Liver (tissue), 9 donors: Measurements from ENCODE around the gene ALDH16A1. TPM values are rescaled to one million over a fixed set of nuclear protein-coding genes. Genes with fewer than 3 reads are reported as not detected.
"Not testable (repeated sequence)": the region's sequence is repeated elsewhere in the genome, so short reads cannot be mapped to it uniquely, and the experiment has no call there.

Source experiments
- DNase-seq: peaks from one replicate; pipeline ENCODE4 v3.0.0-alpha.2; 2017; ENCODE audit warnings: low spot score
- H3K27ac ChIP-seq, 2 donors: one replicate each; pipeline ENCODE4 v1.7.0; 2013; ENCODE audit warnings: inconsistent platforms in 2 of 2, low read length in 2 of 2, control low read depth in 1 of 2, low read depth in 1 of 2, mild to moderate bottlenecking in 1 of 2
- H3K27me3 ChIP-seq, 4 donors: one replicate each; pipeline versions ENCODE4 v1.6.1 to v1.7.0; 2013; ENCODE audit warnings: low read length in 3 of 4, inconsistent platforms in 1 of 4, mild to moderate bottlenecking in 1 of 4, moderate library complexity in 1 of 4; ENCODE audit not compliant: control insufficient read depth in 4 of 4, insufficient read depth in 4 of 4
- H3K36me3 ChIP-seq, 4 donors: one replicate each; pipeline versions ENCODE4 v1.6.1 to v1.7.0; 2013; ENCODE audit warnings: low read length in 3 of 4, mild to moderate bottlenecking in 3 of 4, low read depth in 1 of 4, moderate library complexity in 1 of 4; ENCODE audit not compliant: control insufficient read depth in 4 of 4, insufficient read depth in 3 of 4
- H3K4me1 ChIP-seq, 4 donors: one replicate each; pipeline versions ENCODE4 v1.6.1 to v1.7.0; 2013; ENCODE audit warnings: low read length in 3 of 4, mild to moderate bottlenecking in 3 of 4, moderate library complexity in 1 of 4; ENCODE audit not compliant: control insufficient read depth in 4 of 4, insufficient read depth in 4 of 4
- H3K4me3 ChIP-seq, 3 donors: one replicate each; pipeline versions ENCODE4 v1.6.1 to v1.7.0; 2013; ENCODE audit warnings: low read length in 3 of 3, control low read depth in 1 of 3, low read depth in 1 of 3, mild to moderate bottlenecking in 1 of 3
- H3K9ac ChIP-seq, 2 donors: one replicate each; pipeline ENCODE4 v1.7.0; 2013; ENCODE audit warnings: low read length in 2 of 2, mild to moderate bottlenecking in 2 of 2, moderate library complexity in 2 of 2, control low read depth in 1 of 2, low read depth in 1 of 2
- H3K9me3 ChIP-seq, 4 donors: one replicate each; pipeline versions ENCODE4 v1.6.1 to v1.7.0; 2013; ENCODE audit warnings: low read length in 3 of 4; ENCODE audit not compliant: control insufficient read depth in 4 of 4
- EGR1 ChIP-seq, 2 donors: IDR thresholded peaks; 2 replicates each; pipeline ENCODE4 v1.6.1; 2016 to 2018; ENCODE audit warnings: antibody characterized with exemption in 2 of 2, low read depth in 2 of 2
- FOXA1 ChIP-seq: IDR thresholded peaks from 2 replicates; pipeline ENCODE4 v1.6.1; 2016; ENCODE audit warnings: antibody characterized with exemption
- FOXA2 ChIP-seq: IDR thresholded peaks from 2 replicates; pipeline ENCODE4 v1.6.1; 2016; ENCODE audit warnings: antibody characterized with exemption
- GABPA ChIP-seq, 2 donors: IDR thresholded peaks in 1 of 2; conservative IDR thresholded peaks in 1 of 2; 2 replicates each; pipeline ENCODE4 v1.6.1; 2016; ENCODE audit warnings: antibody characterized with exemption in 2 of 2, mild to moderate bottlenecking in 1 of 2, moderate library complexity in 1 of 2
- HNF4A ChIP-seq, 2 donors: conservative IDR thresholded peaks; 2 replicates each; pipeline ENCODE4 v1.6.1; 2016; ENCODE audit warnings: antibody characterized with exemption in 2 of 2, mild to moderate bottlenecking in 2 of 2
- HNF4G ChIP-seq: IDR thresholded peaks from 2 replicates; pipeline ENCODE4 v1.6.1; 2016; ENCODE audit warnings: antibody characterized with exemption
- JUND ChIP-seq, 2 donors: IDR thresholded peaks; 2 replicates each; pipeline ENCODE4 v1.6.1; 2016; ENCODE audit warnings: antibody characterized with exemption in 2 of 2
- NR2F2 ChIP-seq: IDR thresholded peaks from 2 replicates; pipeline ENCODE4 v1.6.1; 2016; ENCODE audit warnings: antibody characterized with exemption
- RAD21 ChIP-seq, 2 donors: IDR thresholded peaks; 2 replicates each; pipeline ENCODE4 v1.6.1; 2016; ENCODE audit warnings: antibody characterized with exemption in 2 of 2, mild to moderate bottlenecking in 2 of 2
- RXRA ChIP-seq, 2 donors: IDR thresholded peaks; 2 replicates each; pipeline ENCODE4 v1.6.1; 2017 to 2018; ENCODE audit warnings: antibody characterized with exemption in 2 of 2, mild to moderate bottlenecking in 1 of 2
- SP1 ChIP-seq: IDR thresholded peaks from 2 replicates; pipeline ENCODE4 v1.6.1; 2018; ENCODE audit warnings: antibody characterized with exemption, mild to moderate bottlenecking
- TAF1 ChIP-seq: conservative IDR thresholded peaks from 2 replicates; pipeline ENCODE4 v1.6.1; 2016; ENCODE audit warnings: antibody characterized with exemption, mild to moderate bottlenecking
- YY1 ChIP-seq: IDR thresholded peaks from 2 replicates; pipeline ENCODE4 v1.6.1; 2016; ENCODE audit warnings: antibody characterized with exemption, mild to moderate bottlenecking
- WGBS: extraction: QIAGEN DNeasy Blood & Tissue Kit; methylation state at CpG from one replicate; pipeline ENCODE4 v1.1.7; 2013; 5-methylcytosine and 5-hydroxymethylcytosine counted together
- polyA plus RNA-seq, 2 donors: library from polyadenylated mRNA; stranded (reverse) in 1 of 2; unstranded in 1 of 2; fragments of 200-250 nt in 1 of 2; fragments of >200 nt in 1 of 2; fragmentation: Nextera tagmentation in 1 of 2; extraction: Ambion mirVana in 1 of 2; gene quantifications; one replicate each; pipeline versions ENCODE4 v1.2.1 to v1.2.3, GENCODE V29; 2013 to 2015
- total RNA-seq, 2 donors: library from RNA; depleted of rRNA; stranded (reverse); fragments of >200 nt; gene quantifications; one replicate each; pipeline ENCODE4 v1.2.3, GENCODE V29; 2014
- TF ChIP-seq, protein P1 (sequence below): fragments of 150-350 bp; IDR thresholded peaks from 2 replicates; pipeline ENCODE4 v1.5.1; 2017; ENCODE audit warnings: improper control_type of control experiment, low read depth, low read length; ENCODE audit not compliant: missing input control
- TF ChIP-seq, protein P2 (sequence below): IDR thresholded peaks from 2 replicates; pipeline ENCODE4 v1.6.1; 2016; ENCODE audit warnings: antibody characterized with exemption
- TF ChIP-seq, protein P3 (sequence below): IDR thresholded peaks from 2 replicates; pipeline ENCODE4 v1.6.1; 2016; ENCODE audit warnings: antibody characterized with exemption
- TF ChIP-seq, protein P4 (sequence below): IDR thresholded peaks from 2 replicates; pipeline ENCODE4 v1.6.1; 2016; ENCODE audit warnings: antibody characterized with exemption
- TF ChIP-seq, protein P5 (sequence below): IDR thresholded peaks from 2 replicates; pipeline ENCODE4 v1.6.1; 2016; ENCODE audit warnings: antibody characterized with exemption, mild to moderate bottlenecking
- donor health status: healthy.
- donor health status: healthy.
- donor health status: healthy.
- donor health status: healthy.
- donor health status: healthy.

ALDH16A1 gene
- total and polyA plus RNA-seq, 4 donors, result 5.2 to 35.8 (median 21.5) TPM

DNA sequence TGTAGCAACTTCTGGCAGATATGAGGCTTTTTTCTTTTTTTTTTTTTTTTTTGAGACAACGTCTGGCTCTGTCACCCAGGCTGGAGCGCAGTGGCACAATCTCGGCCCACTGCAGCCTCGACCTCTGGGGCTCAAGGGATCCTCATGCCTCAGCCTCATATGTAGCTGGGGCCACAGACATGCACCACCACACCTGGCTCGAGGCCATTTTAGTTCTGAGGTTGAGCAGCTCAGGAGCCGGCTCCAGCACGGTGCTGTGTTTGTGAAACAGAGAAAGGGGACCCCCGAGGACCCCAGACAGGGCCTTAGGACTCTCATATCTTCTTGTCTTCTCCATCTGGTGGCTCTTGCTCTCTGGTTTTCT lies 17.6 kb downstream of the ALDH16A1 start:
- no peak overlapping the region for H3K27ac ChIP-seq
- WGBS, result 86% methylated on average over 8 of the region's 8 CpGs
- H3K4me1 ChIP-seq, result peaks cover 0 to 11% (median 6%) of the 10 kb centered on the region in 4 donors
- peaks cover 0 to 3% (median under 1%) of the 10 kb centered on the region in 4 donors for H3K36me3 ChIP-seq
- no peak overlapping the region for H3K4me3 ChIP-seq
- H3K9me3 ChIP-seq, result no peaks in the 10 kb centered on the region
- no peak for TF ChIP-seq FOXA2
- TF ChIP-seq FOXA1, result no peak
- TF ChIP-seq, protein P1, sequence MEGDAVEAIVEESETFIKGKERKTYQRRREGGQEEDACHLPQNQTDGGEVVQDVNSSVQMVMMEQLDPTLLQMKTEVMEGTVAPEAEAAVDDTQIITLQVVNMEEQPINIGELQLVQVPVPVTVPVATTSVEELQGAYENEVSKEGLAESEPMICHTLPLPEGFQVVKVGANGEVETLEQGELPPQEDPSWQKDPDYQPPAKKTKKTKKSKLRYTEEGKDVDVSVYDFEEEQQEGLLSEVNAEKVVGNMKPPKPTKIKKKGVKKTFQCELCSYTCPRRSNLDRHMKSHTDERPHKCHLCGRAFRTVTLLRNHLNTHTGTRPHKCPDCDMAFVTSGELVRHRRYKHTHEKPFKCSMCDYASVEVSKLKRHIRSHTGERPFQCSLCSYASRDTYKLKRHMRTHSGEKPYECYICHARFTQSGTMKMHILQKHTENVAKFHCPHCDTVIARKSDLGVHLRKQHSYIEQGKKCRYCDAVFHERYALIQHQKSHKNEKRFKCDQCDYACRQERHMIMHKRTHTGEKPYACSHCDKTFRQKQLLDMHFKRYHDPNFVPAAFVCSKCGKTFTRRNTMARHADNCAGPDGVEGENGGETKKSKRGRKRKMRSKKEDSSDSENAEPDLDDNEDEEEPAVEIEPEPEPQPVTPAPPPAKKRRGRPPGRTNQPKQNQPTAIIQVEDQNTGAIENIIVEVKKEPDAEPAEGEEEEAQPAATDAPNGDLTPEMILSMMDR, result no peak
- TF ChIP-seq EGR1 (IDR thresholded peaks at IDR 0.05; ENCODE audit: low read depth in 2 of 2), result no peak
- TF ChIP-seq, protein P2, sequence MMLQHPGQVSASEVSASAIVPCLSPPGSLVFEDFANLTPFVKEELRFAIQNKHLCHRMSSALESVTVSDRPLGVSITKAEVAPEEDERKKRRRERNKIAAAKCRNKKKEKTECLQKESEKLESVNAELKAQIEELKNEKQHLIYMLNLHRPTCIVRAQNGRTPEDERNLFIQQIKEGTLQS, result no peak
- TF ChIP-seq, protein P3, sequence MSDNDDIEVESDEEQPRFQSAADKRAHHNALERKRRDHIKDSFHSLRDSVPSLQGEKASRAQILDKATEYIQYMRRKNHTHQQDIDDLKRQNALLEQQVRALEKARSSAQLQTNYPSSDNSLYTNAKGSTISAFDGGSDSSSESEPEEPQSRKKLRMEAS, result no peak
- no peak for TF ChIP-seq JUND (IDR thresholded peaks at IDR 0.05)
- no peak for TF ChIP-seq HNF4G
- no peak for TF ChIP-seq GABPA (IDR thresholded peaks at IDR 0.05 in 1 of 2, conservative IDR thresholded peaks at IDR 0.05 in 1 of 2)
- no peak for TF ChIP-seq HNF4A (conservative IDR thresholded peaks at IDR 0.05)
- TF ChIP-seq YY1, result no peak
- H3K27me3 ChIP-seq, result no peaks in the 10 kb centered on the region
- H3K9ac ChIP-seq, result no peak overlapping the region
- no peak for DNase-seq

DNA sequence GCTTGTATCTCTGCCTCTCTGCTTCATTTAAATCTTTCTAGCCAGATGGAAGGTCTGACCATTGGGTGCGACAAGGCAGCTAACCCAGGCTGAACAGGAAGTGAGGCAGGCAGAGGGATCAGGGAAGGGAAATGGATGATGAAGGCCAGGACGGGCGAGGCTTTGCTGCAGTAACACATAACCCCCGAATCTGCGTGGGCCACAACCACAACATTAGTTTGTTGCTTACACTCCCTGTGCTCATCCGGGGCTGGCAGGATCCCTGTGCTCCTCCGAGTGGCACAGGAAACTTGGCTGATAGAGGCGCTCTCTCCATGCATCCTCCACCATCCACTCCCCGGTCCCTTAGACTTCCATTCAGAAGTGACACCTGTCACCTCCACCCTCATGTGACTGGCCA lies 19.9 kb downstream of the ALDH16A1 start:
- Histone ChIP-seq H3K9me3 (no peaks in the 10 kb centered on the region), H3K4me1 (peaks cover 0 to 11% (median 6%) of the 10 kb centered on the region in 4 donors), H3K27ac (no peak overlapping the region), H3K9ac (no peak overlapping the region), H3K4me3 (no peak overlapping the region), H3K27me3 (no peaks in the 10 kb centered on the region), H3K36me3 (no peaks in the 10 kb centered on the region)
- no peak for DNase-seq
- WGBS, result 76% methylated on average over 9 of the region's 9 CpGs
- TF ChIP-seq GABPA (IDR thresholded peaks at IDR 0.05 in 1 of 2, conservative IDR thresholded peaks at IDR 0.05 in 1 of 2), result no peak
- TF ChIP-seq, protein P4, sequence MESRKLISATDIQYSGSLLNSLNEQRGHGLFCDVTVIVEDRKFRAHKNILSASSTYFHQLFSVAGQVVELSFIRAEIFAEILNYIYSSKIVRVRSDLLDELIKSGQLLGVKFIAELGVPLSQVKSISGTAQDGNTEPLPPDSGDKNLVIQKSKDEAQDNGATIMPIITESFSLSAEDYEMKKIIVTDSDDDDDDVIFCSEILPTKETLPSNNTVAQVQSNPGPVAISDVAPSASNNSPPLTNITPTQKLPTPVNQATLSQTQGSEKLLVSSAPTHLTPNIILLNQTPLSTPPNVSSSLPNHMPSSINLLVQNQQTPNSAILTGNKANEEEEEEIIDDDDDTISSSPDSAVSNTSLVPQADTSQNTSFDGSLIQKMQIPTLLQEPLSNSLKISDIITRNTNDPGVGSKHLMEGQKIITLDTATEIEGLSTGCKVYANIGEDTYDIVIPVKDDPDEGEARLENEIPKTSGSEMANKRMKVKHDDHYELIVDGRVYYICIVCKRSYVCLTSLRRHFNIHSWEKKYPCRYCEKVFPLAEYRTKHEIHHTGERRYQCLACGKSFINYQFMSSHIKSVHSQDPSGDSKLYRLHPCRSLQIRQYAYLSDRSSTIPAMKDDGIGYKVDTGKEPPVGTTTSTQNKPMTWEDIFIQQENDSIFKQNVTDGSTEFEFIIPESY, result no peak
- TF ChIP-seq, protein P5, sequence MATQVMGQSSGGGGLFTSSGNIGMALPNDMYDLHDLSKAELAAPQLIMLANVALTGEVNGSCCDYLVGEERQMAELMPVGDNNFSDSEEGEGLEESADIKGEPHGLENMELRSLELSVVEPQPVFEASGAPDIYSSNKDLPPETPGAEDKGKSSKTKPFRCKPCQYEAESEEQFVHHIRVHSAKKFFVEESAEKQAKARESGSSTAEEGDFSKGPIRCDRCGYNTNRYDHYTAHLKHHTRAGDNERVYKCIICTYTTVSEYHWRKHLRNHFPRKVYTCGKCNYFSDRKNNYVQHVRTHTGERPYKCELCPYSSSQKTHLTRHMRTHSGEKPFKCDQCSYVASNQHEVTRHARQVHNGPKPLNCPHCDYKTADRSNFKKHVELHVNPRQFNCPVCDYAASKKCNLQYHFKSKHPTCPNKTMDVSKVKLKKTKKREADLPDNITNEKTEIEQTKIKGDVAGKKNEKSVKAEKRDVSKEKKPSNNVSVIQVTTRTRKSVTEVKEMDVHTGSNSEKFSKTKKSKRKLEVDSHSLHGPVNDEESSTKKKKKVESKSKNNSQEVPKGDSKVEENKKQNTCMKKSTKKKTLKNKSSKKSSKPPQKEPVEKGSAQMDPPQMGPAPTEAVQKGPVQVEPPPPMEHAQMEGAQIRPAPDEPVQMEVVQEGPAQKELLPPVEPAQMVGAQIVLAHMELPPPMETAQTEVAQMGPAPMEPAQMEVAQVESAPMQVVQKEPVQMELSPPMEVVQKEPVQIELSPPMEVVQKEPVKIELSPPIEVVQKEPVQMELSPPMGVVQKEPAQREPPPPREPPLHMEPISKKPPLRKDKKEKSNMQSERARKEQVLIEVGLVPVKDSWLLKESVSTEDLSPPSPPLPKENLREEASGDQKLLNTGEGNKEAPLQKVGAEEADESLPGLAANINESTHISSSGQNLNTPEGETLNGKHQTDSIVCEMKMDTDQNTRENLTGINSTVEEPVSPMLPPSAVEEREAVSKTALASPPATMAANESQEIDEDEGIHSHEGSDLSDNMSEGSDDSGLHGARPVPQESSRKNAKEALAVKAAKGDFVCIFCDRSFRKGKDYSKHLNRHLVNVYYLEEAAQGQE, result no peak
- TF ChIP-seq FOXA1, result no peak
- no peak for TF ChIP-seq HNF4G
- TF ChIP-seq SP1, result no peak
- TF ChIP-seq HNF4A (conservative IDR thresholded peaks at IDR 0.05), result no peak
- no peak for TF ChIP-seq FOXA2
- TF ChIP-seq YY1, result no peak
- TF ChIP-seq, protein P1, result no peak
- TF ChIP-seq NR2F2, result no peak
- TF ChIP-seq TAF1, result no peak
- TF ChIP-seq EGR1 (IDR thresholded peaks at IDR 0.05; ENCODE audit: low read depth in 2 of 2), result no peak
- TF ChIP-seq, protein P3, result no peak
- TF ChIP-seq RAD21 (IDR thresholded peaks at IDR 0.05), result no peak
- no peak for TF ChIP-seq RXRA (IDR thresholded peaks at IDR 0.05)
- TF ChIP-seq, protein P2, result no peak
- no peak for TF ChIP-seq JUND (IDR thresholded peaks at IDR 0.05)

DNA sequence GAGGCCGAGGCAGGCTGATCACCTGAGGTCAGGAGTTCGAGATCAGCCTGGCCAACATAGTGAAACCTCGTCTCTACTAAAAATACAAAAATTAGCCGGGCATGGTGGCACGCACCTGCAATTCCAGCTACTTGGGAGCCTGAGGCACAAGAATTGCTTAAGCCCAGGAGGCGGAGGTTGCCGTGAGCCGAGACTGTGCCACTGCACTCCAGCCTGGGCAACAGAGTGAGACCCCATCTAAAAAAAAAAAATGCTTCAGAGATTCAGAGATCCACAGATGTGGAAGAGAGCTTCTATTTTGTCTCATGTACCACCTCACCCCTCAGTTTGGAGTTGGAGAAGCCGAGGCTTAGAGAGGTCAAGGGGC lies 20.5 kb downstream of the ALDH16A1 start:
- H3K9ac ChIP-seq, DNase-seq, H3K36me3 ChIP-seq, H3K27me3 ChIP-seq, H3K9me3 ChIP-seq: not testable (repeated sequence)
- WGBS, result 73% methylated on average over 9 of the region's 9 CpGs
- Histone ChIP-seq H3K4me3 (peak overlapping the region in 2 of 3 donors; percentile 62 to 85), H3K27ac (peak overlapping the region; percentile 72 to 79), H3K4me1 (peaks cover 0 to 11% (median 6%) of the 10 kb centered on the region in 4 donors)
